Activated T-helper 2 cell treated with anti-CD3 and anti-CD28 coated beads, Interferon-gamma antibody, Interleukin-2, Interleukin-4, amounts not matched to agents 10 μg/mL and 5 μg/mL and 100 μg/mL, durations not matched to agents 14 hours and 24 hours and 36 hours (primary cell): ENCODE results near the gene GATB. TPM values are rescaled to one million over a fixed set of nuclear protein-coding genes. Genes with fewer than 3 reads are reported as not detected.

Source experiments
- DNase-seq: peaks from one replicate; pipeline ENCODE4 v3.0.0; 2021; ENCODE audit warnings: low spot score
- H3K27ac Mint-ChIP-seq: one replicate; pipeline ENCODE4 v1.8.0; 2021; ENCODE audit warnings: mixed read lengths
- H3K27me3 Mint-ChIP-seq: one replicate; pipeline ENCODE4 v1.8.0; 2021; ENCODE audit warnings: low read depth, mixed read lengths
- H3K36me3 Mint-ChIP-seq: one replicate; pipeline ENCODE4 v1.8.0; 2021; ENCODE audit warnings: low read depth, mixed read lengths
- H3K4me1 Mint-ChIP-seq: one replicate; pipeline ENCODE4 v1.8.0; 2021; ENCODE audit warnings: low read depth, mixed read lengths
- H3K4me3 Mint-ChIP-seq: one replicate; pipeline ENCODE4 v1.8.0; 2021; ENCODE audit warnings: low read depth, mild to moderate bottlenecking, moderate library complexity, mixed read lengths
- H3K9me3 Mint-ChIP-seq: one replicate; pipeline ENCODE4 v1.8.0; 2021; ENCODE audit warnings: mixed read lengths
- intact Hi-C: fragments of 100-400 bp; cut with micrococcal nuclease; formaldehyde crosslinking; loops from one replicate; pipeline ENCODE4 v1.15.1; 2023
- total RNA-seq: library from RNA; stranded (reverse); gene quantifications from 2 replicates; pipeline ENCODE4 v1.2.3, GENCODE V29; 2022

Gene GATB
- total RNA-seq, 1 donor from 2014 or later: 19.6 TPM

DNA sequence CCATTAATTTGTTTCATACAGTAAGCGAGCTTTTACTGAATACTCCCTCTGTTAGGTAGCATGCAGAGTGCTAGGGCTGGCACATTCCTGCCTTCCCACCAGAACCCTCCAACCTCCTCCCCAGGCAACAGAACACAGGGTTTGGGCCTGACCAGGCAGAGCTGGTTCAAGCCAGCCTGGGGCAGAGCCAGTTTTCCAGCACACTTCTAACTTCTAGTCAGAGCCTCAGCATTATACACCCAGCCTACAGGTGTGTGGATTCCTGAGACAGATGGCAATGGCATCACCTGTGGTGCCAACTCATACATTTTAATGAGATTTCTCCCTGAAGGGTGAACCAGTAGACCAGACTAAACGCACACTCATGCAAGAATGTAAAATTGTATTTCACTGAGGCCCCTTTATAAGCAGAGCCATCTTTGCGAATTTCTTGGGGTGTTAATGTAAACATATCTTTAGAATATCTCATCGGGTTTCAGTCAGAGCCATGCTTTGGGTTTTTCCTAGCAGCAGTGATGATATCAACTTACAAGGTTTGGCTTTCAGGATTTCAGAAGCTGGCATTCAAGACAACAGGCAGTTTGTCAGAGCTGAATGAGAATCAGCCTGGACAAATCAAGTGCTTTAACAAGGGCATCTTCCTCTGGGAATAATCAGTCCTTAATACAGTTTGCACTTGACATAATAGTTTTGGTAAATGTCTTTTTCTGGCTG is 92.0 kb downstream of the GATB start:
- no peak overlapping the region for H3K4me3 Mint-ChIP-seq
- H3K4me1 Mint-ChIP-seq: peaks cover 7% of the 10 kb centered on the region
- intact Hi-C loops: no loop called here
- no peaks in the 10 kb centered on the region for H3K9me3 Mint-ChIP-seq
- no peak for DNase-seq
- H3K36me3 Mint-ChIP-seq: no peaks in the 10 kb centered on the region
- H3K27me3 Mint-ChIP-seq: no peaks in the 10 kb centered on the region
- no peak overlapping the region for H3K27ac Mint-ChIP-seq

DNA sequence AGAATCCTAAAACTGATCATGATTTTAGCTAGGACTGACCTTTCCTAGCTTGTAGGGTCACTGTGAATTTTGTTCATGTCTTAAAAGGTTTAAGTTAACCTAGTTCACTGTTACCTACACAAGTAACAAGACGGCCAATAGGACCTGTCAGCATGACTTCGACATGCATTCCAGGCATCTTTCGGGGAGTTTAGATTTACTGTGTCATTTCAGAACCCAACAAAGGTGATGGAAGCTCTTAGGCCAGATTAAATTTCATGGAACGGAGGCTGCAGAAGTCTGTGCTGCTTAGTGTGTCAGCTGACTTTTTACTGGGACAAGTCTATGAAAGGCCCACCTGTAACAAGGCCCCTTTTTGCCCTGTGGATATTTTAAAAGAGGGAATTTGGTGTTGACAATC is 93.1 kb downstream of the GATB start:
- H3K9me3 Mint-ChIP-seq: no peaks in the 10 kb centered on the region
- H3K27ac Mint-ChIP-seq: no peak overlapping the region
- no peaks in the 10 kb centered on the region for H3K36me3 Mint-ChIP-seq
- no peak for DNase-seq
- no peaks in the 10 kb centered on the region for H3K27me3 Mint-ChIP-seq
- H3K4me3 Mint-ChIP-seq: no peak overlapping the region
- peaks cover 7% of the 10 kb centered on the region for H3K4me1 Mint-ChIP-seq
- intact Hi-C loops: no loop called here

DNA sequence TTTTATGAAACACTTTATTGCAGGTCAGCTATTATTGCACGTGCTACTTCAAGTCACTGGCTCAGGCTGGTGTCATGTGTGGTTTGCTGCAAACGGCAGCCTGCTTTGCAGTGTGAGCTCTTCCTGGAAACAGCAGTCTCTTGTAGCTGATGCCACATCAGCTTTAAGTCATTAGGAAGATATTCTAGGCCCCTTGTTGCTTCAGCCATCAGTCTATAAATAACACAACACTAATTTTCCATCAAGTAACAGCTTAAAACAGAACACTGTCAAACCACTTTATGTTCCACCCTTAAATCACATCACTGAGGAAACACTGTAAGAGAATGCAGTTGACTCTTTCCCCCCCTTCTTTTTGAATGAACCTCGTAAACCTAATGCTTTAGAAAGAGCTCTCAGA is 93.8 kb downstream of the GATB start:
- DNase-seq: no peak
- Mint-ChIP-seq H3K9me3 (no peaks in the 10 kb centered on the region), H3K36me3 (no peaks in the 10 kb centered on the region), H3K4me3 (no peak overlapping the region), H3K4me1 (peaks cover 7% of the 10 kb centered on the region), H3K27me3 (no peaks in the 10 kb centered on the region), H3K27ac (no peak overlapping the region)
- intact Hi-C loops: no loop called here

- Mint-ChIP-seq H3K9me3 (no peaks in the 10 kb centered on the region), H3K27ac (no peak overlapping the region), H3K27me3 (no peaks in the 10 kb centered on the region), H3K4me3 (no peak overlapping the region), H3K4me1 (peaks cover 7% of the 10 kb centered on the region), H3K36me3 (no peaks in the 10 kb centered on the region)
- intact Hi-C loops: no loop called here
- DNase-seq: no peak
Observed at GRCh38 chr4:151666501-151666900, 94.3 kb downstream of the GATB start.

DNA sequence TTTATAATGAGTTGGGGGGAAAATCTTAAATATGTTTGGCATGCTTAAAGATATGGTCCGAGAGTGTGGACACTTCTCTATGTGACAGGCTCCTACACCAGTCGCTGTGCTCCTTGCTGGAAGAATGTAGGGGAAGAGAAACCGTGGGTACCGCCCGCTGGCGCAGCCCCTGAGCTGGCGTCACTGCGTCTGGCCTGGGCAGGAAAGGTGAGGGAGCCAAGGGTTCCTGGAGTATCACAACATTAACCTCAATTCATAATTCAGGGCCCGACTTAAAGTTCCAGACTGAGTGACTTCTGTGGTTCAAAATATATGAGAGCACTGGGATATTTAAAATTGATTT is 95.1 kb downstream of the GATB start:
- intact Hi-C loops: no loop called here
- Mint-ChIP-seq H3K27ac (no peak overlapping the region), H3K4me1 (peaks cover 7% of the 10 kb centered on the region), H3K27me3 (no peaks in the 10 kb centered on the region), H3K9me3 (no peaks in the 10 kb centered on the region), H3K4me3 (no peak overlapping the region), H3K36me3 (no peaks in the 10 kb centered on the region)
- DNase-seq: no peak

- no peaks in the 10 kb centered on the region for H3K9me3 Mint-ChIP-seq
- H3K27me3 Mint-ChIP-seq: no peaks in the 10 kb centered on the region
- H3K4me1 Mint-ChIP-seq: peaks cover 7% of the 10 kb centered on the region
- H3K36me3 Mint-ChIP-seq: no peaks in the 10 kb centered on the region
- H3K27ac Mint-ChIP-seq: no peak overlapping the region
- DNase-seq: no peak
- no peak overlapping the region for H3K4me3 Mint-ChIP-seq
- intact Hi-C loops: no loop called here
Observed at GRCh38 chr4:151665022-151665784, 95.6 kb downstream of the GATB start.

- Mint-ChIP-seq H3K36me3 (no peaks in the 10 kb centered on the region), H3K9me3 (no peaks in the 10 kb centered on the region)
Observed at GRCh38 chr4:151664289-151664688, 96.5 kb downstream of the GATB start.

DNA sequence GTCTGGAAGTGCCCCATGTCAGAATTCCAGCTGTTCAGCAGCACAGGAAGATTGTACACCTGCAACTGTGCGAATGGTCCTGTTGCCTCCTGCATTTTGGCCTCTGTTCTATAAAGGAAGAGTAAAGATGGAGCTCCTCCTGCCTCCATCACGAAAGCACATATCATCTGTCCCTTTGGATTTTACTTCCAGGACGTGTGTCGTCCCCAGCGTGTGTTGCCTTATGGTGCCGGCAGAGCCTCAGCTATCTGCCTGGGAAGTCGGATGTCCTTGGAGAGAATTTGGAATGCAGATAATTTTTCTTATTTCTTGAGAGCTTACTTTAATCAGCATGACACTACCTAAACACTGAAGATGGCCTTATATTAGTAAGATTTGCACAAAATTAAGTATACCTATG is 97.7 kb downstream of the GATB start:
- intact Hi-C loops: no loop called here
- no peak for DNase-seq
- Mint-ChIP-seq H3K27ac (no peak overlapping the region), H3K4me3 (no peak overlapping the region), H3K9me3 (no peaks in the 10 kb centered on the region), H3K27me3 (no peaks in the 10 kb centered on the region), H3K4me1 (peaks cover 14% of the 10 kb centered on the region), H3K36me3 (no peaks in the 10 kb centered on the region)

More at GRCh38 chr4:151664289-151664688, 96.5 kb downstream of the GATB start:
- intact Hi-C loops: no loop called here
- Mint-ChIP-seq H3K27ac (no peak overlapping the region), H3K27me3 (no peaks in the 10 kb centered on the region), H3K4me1 (peaks cover 11% of the 10 kb centered on the region), H3K4me3 (no peak overlapping the region)
- DNase-seq: no peak

DNA sequence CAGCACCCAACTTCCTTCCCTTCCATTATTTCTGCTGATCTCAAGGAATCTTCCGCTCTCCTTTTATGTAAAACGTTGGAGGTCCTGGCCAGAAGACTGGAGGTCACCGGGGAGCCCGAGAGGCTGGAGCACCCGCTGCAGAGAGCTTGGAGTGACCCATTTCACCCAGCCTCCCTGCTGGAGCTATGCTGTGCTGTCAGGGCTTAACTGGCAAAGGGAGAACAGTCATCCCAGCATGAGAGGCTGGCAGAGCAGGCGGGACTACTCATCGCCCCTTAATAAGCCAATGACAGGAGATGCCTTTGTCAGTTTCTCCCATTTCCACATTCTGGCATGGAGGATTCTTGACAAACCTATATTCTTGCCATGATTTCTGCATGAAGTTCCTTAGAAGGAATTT is 98.9 kb downstream of the GATB start:
- Mint-ChIP-seq H3K27me3 (no peaks in the 10 kb centered on the region), H3K4me1 (peaks cover 10% of the 10 kb centered on the region), H3K4me3 (no peak overlapping the region), H3K9me3 (no peaks in the 10 kb centered on the region), H3K36me3 (no peaks in the 10 kb centered on the region), H3K27ac (no peak overlapping the region)
- no peak for DNase-seq
- intact Hi-C loops: no loop called here

DNA sequence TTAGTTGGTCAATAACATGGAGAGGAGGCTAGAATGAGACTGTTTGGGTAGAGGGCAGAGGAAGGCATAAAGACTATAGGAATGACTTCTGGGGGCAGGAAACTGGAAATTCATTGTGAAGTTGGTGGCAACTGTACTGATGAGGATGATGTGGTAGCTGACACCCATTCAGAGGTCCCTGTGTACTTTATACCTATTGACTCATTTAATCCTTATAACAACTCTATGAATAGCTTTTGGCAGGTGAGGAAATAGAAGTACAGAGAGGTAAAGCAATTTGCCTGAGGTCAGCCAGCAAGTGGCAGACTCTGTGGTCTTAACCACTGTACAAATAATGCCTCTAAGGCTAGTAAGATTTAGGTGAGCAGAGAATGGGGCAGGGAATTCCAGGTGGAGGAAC is 100.1 kb downstream of the GATB start:
- Mint-ChIP-seq H3K36me3 (no peaks in the 10 kb centered on the region), H3K27ac (no peak overlapping the region), H3K27me3 (no peaks in the 10 kb centered on the region), H3K4me3 (no peak overlapping the region), H3K9me3 (no peaks in the 10 kb centered on the region), H3K4me1 (peaks cover 7% of the 10 kb centered on the region)
- intact Hi-C loops: no loop called here
- DNase-seq: no peak

- Mint-ChIP-seq H3K36me3 (no peaks in the 10 kb centered on the region), H3K27me3 (no peaks in the 10 kb centered on the region), H3K4me1 (peaks cover 7% of the 10 kb centered on the region), H3K27ac (no peak overlapping the region), H3K4me3 (no peak overlapping the region), H3K9me3 (no peaks in the 10 kb centered on the region)
- no peak for DNase-seq
- intact Hi-C loops: no loop called here
Observed at GRCh38 chr4:151659601-151660364, 101.0 kb downstream of the GATB start.

DNA sequence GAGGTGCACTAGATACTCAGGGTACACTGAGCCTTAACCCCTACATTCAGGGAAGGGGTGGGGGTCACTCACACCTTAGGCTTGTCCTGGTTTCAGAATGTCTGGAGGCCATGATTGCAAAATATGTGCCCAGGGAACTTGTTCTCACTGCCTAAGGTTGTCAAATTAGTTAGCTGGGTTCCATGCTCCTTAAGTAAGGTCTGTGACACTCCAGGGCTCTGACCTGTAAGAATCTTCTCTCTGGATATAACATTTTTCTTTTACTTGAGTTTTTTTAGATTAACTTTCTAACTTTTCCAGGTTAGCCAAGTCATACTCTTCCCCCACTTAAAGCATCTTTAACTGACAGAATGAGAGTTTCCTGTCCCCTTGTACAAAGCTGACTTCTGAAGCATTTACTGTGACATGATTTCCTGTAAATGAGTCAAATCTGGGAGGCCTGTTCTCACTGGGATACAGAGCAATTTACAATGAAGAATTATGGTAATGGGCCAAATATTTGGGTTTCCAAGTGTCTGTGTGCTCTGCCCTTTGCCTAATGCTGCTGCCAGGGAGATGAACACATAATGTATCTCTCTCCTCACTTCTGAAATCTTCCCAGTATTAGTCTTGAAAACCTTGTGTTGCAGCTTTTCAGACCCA is 101.7 kb downstream of the GATB start:
- Mint-ChIP-seq H3K9me3 (no peaks in the 10 kb centered on the region), H3K4me1 (peaks cover 7% of the 10 kb centered on the region), H3K36me3 (no peaks in the 10 kb centered on the region), H3K27ac (no peak overlapping the region), H3K4me3 (no peak overlapping the region), H3K27me3 (no peaks in the 10 kb centered on the region)
- no peak for DNase-seq
- intact Hi-C loops: no loop called here

GRCh38 chr4:151657896-151658295 is 102.9 kb downstream of the GATB start:
- no peaks in the 10 kb centered on the region for H3K36me3 Mint-ChIP-seq
- H3K27me3 Mint-ChIP-seq: no peaks in the 10 kb centered on the region
- H3K4me3 Mint-ChIP-seq: no peak overlapping the region
- intact Hi-C loops: no loop called here
- no peak for DNase-seq
- H3K27ac Mint-ChIP-seq: no peak overlapping the region
- H3K9me3 Mint-ChIP-seq: no peaks in the 10 kb centered on the region
- H3K4me1 Mint-ChIP-seq: peaks cover 7% of the 10 kb centered on the region
